ENCODE measurements around the gene VPS13D. TPM values are rescaled to one million over a fixed set of nuclear protein-coding genes. Genes with fewer than 3 reads are reported as not detected.
A peak's percentile ranks its signal among the peaks of the same experiment; 100 is the strongest.

The VPS13D gene
- total RNA-seq, 4 donors from 2014 or later, result 94.4 to 472 (median 163) TPM

DNA sequence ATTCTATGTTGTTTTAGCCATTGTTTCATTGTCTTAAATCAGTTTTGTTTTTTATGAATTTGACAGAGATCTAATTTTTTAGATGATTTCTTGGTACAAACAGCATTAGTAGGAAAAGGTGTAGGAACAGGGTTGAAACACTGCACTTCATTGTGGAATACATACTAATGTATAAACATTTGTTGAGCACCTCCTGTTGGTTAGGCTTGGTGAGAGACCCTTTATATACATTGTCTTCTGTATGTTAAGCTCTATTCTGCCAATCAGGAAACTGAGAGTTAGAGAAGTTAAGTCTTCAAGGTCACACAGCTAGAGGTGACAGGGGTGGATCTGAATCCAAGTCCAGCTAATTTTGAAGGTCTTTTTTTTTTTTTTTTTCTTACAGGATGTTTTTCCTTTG lies 192.7 kb downstream of the VPS13D start:
- Histone ChIP-seq H3K27me3 (no peaks in the 10 kb centered on the region), H3K4me1 (peaks cover 18% of the 10 kb centered on the region), H3K9me3 (no peaks in the 10 kb centered on the region), H3K27ac (no peak overlapping the region), H3K4me3 (no peak overlapping the region), H3K36me3 (peaks cover 26% of the 10 kb centered on the region)
- no peak for DNase-seq (ENCODE audit: low spot score in 2 of 2)
- TF ChIP-seq POLR2A (IDR thresholded peaks at IDR 0.05) (no peak), POLR2AphosphoS5 (IDR thresholded peaks at IDR 0.05) (no peak), EP300 (IDR thresholded peaks at IDR 0.05) (no peak)
- TF ChIP-seq, protein P1, sequence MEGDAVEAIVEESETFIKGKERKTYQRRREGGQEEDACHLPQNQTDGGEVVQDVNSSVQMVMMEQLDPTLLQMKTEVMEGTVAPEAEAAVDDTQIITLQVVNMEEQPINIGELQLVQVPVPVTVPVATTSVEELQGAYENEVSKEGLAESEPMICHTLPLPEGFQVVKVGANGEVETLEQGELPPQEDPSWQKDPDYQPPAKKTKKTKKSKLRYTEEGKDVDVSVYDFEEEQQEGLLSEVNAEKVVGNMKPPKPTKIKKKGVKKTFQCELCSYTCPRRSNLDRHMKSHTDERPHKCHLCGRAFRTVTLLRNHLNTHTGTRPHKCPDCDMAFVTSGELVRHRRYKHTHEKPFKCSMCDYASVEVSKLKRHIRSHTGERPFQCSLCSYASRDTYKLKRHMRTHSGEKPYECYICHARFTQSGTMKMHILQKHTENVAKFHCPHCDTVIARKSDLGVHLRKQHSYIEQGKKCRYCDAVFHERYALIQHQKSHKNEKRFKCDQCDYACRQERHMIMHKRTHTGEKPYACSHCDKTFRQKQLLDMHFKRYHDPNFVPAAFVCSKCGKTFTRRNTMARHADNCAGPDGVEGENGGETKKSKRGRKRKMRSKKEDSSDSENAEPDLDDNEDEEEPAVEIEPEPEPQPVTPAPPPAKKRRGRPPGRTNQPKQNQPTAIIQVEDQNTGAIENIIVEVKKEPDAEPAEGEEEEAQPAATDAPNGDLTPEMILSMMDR (IDR thresholded peaks at IDR 0.05), result no peak

DNA sequence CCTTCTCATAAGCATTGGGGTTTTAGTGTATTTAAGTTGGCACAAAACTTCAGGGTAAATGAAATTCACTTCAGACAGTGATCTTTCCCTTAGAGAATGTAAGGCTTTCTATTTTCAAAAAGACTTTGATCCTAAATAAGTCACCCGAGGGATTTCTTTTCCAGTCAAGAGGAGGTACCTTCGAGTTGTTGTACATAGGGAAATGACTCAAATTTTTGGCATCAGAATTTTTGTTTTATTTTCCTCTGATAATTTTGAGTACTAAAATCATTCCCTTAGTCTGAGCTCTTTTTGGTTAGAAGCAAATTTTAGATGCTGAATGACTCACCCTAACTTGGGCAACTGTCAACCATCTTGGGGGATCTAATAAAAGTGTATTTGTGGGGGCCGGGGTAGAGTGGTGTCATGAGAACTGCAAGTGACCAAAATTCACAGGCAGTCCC lies 194.3 kb downstream of the VPS13D start:
- no peak for TF ChIP-seq POLR2A (IDR thresholded peaks at IDR 0.05)
- TF ChIP-seq, protein P1 (IDR thresholded peaks at IDR 0.05), result no peak
- TF ChIP-seq EP300 (IDR thresholded peaks at IDR 0.05), result no peak
- no peak for TF ChIP-seq POLR2AphosphoS5 (IDR thresholded peaks at IDR 0.05)
- H3K27ac ChIP-seq, result peak overlapping the region; percentile 7
- no peaks in the 10 kb centered on the region for H3K9me3 ChIP-seq
- no peak overlapping the region for H3K4me3 ChIP-seq
- H3K36me3 ChIP-seq, result peaks cover 14% of the 10 kb centered on the region
- peaks cover 18% of the 10 kb centered on the region for H3K4me1 ChIP-seq
- 39% methylated on average over 3 of the region's 3 CpGs for WGBS
- no peak for DNase-seq (ENCODE audit: low spot score in 2 of 2)
- no peaks in the 10 kb centered on the region for H3K27me3 ChIP-seq

- Histone ChIP-seq H3K9me3 (no peaks in the 10 kb centered on the region), H3K4me1 (peaks cover 18% of the 10 kb centered on the region), H3K4me3 (no peak overlapping the region), H3K27me3 (no peaks in the 10 kb centered on the region), H3K36me3 (peaks cover 13% of the 10 kb centered on the region), H3K27ac (no peak overlapping the region)
- TF ChIP-seq POLR2A (IDR thresholded peaks at IDR 0.05), result no peak
- TF ChIP-seq, protein P1 (IDR thresholded peaks at IDR 0.05), result no peak
- TF ChIP-seq EP300 (IDR thresholded peaks at IDR 0.05), result no peak
- no peak for TF ChIP-seq POLR2AphosphoS5 (IDR thresholded peaks at IDR 0.05)
- no peak for DNase-seq (ENCODE audit: low spot score in 2 of 2)
Observed at GRCh38 chr1:12424793-12425192, 195.0 kb downstream of the VPS13D start.

- WGBS, result 46% methylated on average over 3 of the region's 3 CpGs
- peaks cover 18% of the 10 kb centered on the region for H3K4me1 ChIP-seq
- H3K36me3 ChIP-seq, result peaks cover 5% of the 10 kb centered on the region
- no peak for DNase-seq (ENCODE audit: low spot score in 2 of 2)
- H3K27me3 ChIP-seq, result no peaks in the 10 kb centered on the region
- H3K4me3 ChIP-seq, result no peak overlapping the region
- H3K27ac ChIP-seq, result no peak overlapping the region
- no peaks in the 10 kb centered on the region for H3K9me3 ChIP-seq
- TF ChIP-seq, protein P1 (IDR thresholded peaks at IDR 0.05), result no peak
- TF ChIP-seq EP300 (IDR thresholded peaks at IDR 0.05) (no peak), POLR2A (IDR thresholded peaks at IDR 0.05) (no peak), POLR2AphosphoS5 (IDR thresholded peaks at IDR 0.05) (no peak)
Observed at GRCh38 chr1:12426030-12426429, 196.2 kb downstream of the VPS13D start.

DNA sequence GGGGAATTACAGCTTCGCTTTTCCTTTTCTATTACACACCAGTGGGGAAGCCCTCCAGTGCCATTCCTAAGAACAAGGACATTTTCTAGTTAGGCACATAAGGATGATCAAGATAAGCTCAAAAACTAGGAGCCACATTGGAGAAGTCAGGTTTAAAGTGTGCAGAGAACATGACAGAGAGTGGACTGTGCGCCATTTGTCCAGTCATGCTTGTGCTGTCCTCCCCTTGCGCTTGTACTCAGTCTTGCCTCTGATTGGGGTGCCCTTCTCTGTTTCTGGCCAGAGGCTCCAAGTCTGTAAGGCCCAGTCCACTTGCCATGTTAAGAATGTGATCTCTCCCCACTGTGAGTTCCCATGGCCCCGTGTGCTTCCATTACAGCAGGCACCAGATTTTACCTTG lies 198.5 kb downstream of the VPS13D start:
- Histone ChIP-seq H3K4me1 (peaks cover 24% of the 10 kb centered on the region), H3K9me3 (no peaks in the 10 kb centered on the region), H3K4me3 (no peak overlapping the region), H3K27ac (no peak overlapping the region), H3K36me3 (peaks cover 8% of the 10 kb centered on the region), H3K27me3 (no peaks in the 10 kb centered on the region)
- 91% methylated on average over 4 of the region's 4 CpGs for WGBS
- TF ChIP-seq EP300 (IDR thresholded peaks at IDR 0.05) (no peak), POLR2A (IDR thresholded peaks at IDR 0.05) (no peak), POLR2AphosphoS5 (IDR thresholded peaks at IDR 0.05) (no peak)
- TF ChIP-seq, protein P1 (IDR thresholded peaks at IDR 0.05), result no peak
- DNase-seq (ENCODE audit: low spot score in 2 of 2), result no peak
